Activated T-cell treated with anti-CD3 and anti-CD28 coated beads for 48 hours (primary cell): ENCODE measurements around the gene AUTS2.

ENCODE experiments used
- DNase-seq: peaks from one replicate; pipeline ENCODE4 v3.0.0-alpha.2; 2020; ENCODE audit warnings: low read depth

AUTS2 gene

DNA sequence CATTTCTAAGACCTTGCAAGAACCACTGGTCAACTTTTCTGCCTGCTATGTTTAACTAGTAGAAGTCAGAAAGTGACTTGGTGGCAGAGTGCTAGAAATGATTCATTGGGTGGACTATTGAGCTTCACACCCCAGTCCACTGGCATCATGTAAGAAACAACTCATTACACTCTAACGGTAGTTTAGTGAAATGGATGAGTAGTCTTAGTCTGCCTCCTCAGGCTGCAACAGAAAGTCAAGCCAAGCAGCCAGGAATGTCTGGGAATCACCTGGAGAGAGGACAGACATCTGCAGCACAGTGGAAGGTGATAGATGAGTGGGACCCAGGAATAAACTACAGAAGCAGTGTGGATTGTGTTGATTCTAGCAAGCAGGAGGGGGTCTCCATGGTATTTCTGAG, 125.4 kb downstream of the AUTS2 start:
- no peak for DNase-seq

- DNase-seq, result no peak
Observed at GRCh38 chr7:69728304-69728703, 130.0 kb downstream of the AUTS2 start.

- no peak for DNase-seq
Observed at GRCh38 chr7:69732203-69732602, 133.9 kb downstream of the AUTS2 start.

DNA sequence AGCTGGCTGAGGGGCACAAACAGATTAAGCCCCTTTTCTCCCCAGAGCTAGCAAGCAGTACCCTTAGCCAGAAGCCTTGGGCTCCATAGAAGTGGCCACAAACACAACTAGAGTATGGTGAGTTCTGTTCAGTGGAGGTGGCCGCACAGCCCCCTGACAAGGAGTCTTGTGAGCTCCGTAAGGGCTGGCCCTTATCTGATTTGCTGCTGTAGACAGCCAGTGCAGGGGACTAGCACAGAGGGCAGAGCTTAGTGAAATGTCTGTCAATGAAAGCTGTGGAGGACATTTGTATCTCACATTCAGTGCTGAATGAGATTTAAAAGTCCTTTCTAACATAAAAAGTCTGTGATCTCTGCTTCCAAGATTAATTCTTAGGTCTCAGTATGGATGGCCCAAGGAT, 137.3 kb downstream of the AUTS2 start:
- no peak for DNase-seq

DNA sequence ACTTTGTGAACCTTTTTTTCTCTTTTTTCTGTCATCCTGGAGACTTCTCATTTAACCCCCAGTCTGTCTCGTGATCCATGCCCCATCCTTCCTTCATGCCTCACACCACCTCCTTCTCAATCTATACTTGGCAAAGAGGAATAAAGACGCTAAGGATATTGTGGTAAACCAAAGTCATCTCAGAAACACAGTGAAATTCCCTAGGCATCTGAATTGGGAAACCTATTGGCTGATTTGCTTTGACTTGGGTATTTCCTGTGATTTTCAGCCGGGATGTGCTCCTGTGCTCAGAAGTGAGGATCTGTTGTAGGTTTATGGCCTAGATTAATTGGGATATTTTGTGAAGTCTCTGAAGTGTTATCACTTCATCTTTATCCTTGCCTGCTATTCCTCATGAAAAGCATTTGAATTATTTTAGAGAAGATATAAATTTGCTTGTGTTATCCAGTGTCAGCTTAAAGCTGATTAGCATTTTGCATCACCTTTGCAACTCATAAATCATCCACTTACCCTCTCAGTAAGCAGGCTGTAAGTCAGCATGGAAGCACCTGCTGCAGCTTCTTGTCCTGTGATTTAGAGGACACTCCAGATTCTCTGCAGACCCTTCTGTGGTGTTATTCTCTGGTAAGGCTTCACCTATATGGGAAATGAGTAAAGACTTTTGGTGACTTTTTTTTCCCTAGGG, 138.0 kb downstream of the AUTS2 start:
- no peak for DNase-seq

GRCh38 chr7:69738396-69738951, 140.2 kb downstream of the AUTS2 start:
- DNase-seq, result no peak

DNA sequence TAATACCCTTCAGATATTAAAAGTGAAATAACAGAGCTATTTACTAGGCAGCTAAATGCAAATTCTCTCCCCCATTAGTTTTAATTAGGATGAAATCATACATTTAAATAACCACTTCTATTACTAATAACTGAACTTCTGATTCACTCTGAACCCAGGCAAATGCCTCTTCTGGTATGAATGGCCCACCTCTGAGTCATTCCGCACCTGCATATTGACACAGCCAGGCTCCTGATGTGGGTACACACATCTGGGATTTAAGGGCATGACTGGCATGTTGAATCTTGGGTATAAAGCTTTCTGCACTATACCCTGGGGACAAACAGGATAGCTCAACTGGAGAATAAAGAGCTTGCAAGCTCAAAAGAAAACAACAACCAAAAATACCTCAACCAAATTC, 140.9 kb downstream of the AUTS2 start:
- DNase-seq, result peak; percentile 24

- DNase-seq, result no peak
Observed at GRCh38 chr7:69739931-69740431, 141.7 kb downstream of the AUTS2 start.

DNA sequence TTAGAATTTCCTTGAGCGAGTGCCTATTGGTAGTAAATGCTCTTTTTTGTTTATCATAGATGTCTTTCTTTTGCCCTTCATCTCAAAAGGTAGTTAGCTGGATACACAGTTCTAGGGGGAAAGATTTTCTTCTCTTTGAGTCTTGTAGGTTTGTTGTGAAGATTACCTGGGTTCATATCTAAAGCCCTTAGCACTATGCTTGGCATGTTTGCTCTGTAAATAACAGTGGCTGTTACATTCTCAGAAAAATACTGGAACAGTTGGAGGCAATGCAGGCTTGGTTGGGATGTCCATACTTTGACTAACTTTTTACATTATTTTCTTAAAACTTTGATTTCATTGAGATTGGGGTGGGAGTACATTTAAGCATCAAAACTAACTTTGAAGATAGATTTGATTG, 144.0 kb downstream of the AUTS2 start:
- DNase-seq, result no peak

DNA sequence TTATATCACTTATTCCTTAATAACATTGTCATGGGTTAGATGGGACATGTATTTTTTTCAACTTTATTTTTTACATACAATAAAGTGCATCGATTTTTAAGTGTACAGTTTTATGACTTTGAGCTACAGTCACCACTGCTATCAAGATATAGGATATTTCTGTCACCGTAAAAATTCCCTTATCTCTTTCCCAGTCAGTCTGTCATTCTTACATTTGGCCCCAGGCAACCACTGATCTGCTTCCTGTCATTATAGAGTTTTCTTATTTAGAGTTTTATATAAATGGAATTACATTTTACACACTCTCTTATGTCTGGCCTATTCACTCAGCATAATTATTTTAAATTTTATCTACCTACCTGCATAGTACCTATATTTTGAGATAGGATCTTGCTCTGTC, 145.2 kb downstream of the AUTS2 start:
- no peak for DNase-seq

GRCh38 chr7:69744026-69744425, 145.8 kb downstream of the AUTS2 start:
- no peak for DNase-seq

DNA sequence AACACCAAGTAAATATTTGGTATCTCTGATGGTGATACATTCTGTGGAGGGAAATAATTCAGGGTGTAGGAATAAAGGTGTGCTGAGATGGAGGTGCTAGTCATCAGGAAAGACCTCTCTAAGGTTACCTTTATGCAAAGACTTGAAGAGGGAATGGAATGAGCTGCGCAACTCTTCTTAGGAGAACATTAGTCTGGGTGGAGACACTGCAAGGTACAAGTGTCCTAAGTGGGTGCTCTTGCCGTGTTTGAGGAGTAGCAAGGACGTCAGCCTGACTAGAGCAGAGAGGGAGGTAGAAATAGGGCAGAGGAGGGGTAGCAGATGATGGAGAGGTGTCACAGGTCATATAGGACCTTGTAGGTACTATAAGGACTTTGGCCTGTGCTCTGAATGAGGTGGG, 148.1 kb downstream of the AUTS2 start:
- DNase-seq, result no peak

- no peak for DNase-seq
Observed at GRCh38 chr7:69747144-69747543, 148.9 kb downstream of the AUTS2 start.

DNA sequence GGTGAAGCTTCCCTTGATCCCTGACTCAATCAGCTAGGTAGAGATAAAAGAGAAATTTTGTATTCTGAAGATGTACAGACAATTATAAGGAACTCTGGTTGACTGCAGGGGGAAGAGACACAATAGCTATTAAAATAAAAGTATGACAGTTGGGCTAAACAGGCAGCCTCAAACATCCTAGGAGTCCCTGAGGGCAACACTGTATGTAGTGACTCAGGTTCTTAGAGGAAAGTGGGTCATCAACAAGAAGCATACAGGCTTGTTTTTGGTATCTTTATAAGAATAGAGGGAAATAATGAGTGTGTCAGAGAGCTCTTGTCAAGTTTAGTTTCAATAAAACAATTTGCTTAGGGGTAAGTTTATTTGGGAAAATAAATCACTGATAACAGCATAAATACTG, 150.3 kb downstream of the AUTS2 start:
- DNase-seq, result no peak

GRCh38 chr7:69749372-69749979, 151.2 kb downstream of the AUTS2 start:
- no peak for DNase-seq

DNA sequence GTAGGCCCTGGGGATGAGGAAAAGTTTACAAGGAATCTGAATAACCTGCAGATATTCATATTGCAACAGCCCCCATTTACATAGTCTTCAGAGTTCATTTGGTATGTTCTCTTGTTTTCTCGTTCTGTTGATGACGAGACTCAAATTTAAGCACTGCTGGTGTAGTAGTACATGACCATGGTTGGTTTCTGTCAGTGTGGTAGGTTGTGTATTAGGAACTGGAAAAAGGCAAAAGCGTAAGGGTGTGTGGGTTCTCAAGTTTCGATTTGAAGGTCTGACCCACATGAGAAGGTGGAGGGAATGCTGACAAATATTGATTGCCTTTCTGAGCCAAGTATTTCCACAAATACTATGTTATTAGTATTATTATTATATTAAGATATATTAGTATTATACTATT, 151.7 kb downstream of the AUTS2 start:
- no peak for DNase-seq

DNA sequence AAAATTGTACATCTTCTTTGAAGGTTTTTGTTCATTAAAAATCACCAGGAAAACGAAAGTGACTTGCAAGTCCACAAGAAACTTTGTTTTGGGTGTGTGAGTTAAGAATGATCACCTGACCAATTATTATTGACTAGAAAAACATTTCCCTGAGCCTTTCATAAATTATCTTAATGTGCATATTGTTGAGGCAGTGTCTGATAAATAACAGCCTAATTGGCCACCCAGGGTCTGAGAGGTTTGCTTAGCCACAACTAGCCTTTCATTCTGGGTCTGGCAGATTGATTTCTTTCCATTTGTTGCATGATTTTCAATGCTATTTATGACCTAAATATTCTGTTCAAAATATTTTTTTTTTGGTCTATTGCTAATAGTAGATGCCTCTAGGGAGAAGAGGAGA, 152.8 kb downstream of the AUTS2 start:
- no peak for DNase-seq

DNA sequence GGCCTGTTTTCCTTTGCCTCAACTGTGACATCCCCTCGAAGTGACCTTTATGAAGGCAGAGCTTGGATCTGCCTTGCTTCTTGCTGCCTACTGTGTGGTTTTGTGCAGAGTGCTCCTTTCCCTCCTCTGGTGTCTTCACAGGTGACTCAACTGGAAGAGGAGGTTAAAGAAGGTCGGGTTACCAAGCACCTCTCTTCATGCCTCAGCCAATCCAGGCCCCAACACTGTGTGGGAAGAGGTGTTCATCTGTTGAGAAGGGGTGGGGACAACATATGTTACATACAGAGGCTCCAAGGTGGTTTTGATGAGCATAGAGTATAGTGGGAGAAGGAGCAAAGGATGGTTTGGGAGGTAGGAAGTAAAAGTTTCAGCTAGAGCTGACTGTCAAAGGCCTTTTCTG, 155.7 kb downstream of the AUTS2 start:
- DNase-seq, result no peak

- DNase-seq, result no peak
Observed at GRCh38 chr7:69754476-69754875, 156.2 kb downstream of the AUTS2 start.

DNA sequence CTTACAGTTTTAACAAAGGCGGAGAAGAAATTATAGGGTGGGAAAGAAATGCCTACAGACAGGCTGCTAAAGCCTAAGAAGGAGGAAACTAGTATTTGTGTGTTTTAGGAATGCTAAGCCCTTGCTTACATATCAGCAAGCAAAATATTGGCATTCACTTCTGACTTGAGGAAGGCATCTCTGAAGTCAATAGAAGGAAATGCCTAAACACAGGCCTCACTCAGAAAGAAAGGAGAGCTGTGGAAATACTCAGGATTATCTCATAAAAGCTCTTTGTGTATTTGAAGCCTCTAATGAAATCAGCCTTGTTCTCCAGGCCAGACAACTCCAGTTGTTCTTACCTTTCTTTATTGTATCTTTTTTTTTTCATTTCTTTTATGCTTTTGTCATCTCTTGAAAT, 158.0 kb downstream of the AUTS2 start:
- no peak for DNase-seq

- no peak for DNase-seq
Observed at GRCh38 chr7:69757528-69757927, 159.3 kb downstream of the AUTS2 start.

GRCh38 chr7:69757981-69758430, 159.7 kb downstream of the AUTS2 start:
- no peak for DNase-seq

GRCh38 chr7:69759373-69759772, 161.1 kb downstream of the AUTS2 start:
- DNase-seq, result no peak
